MM.1S (cell line): ENCODE measurements around the gene FAM81A.

Experiments used
- CTCF ChIP-seq: fragments of 300-600 bp; sonication (generic); IDR thresholded peaks from 2 replicates; pipeline ENCODE4 v1.5.1; 2016; ENCODE audit warnings: antibody characterized with exemption, low read length, mixed read lengths
- EZH2phosphoT487 ChIP-seq: fragments of 300-600 bp; sonication (generic); IDR thresholded peaks from 2 replicates; pipeline ENCODE4 v1.6.1; 2018; ENCODE audit warnings: antibody characterized with exemption, low read length

- TF ChIP-seq CTCF (no peak), EZH2phosphoT487 (no peak)
Observed at GRCh38 chr15:59444980-59445545, 7.1 kb downstream of the FAM81A start.
